Left renal pelvis (tissue), 4 donors: ENCODE results near the gene ADAMTS3. TPM values are rescaled to one million over a fixed set of nuclear protein-coding genes. Genes with fewer than 3 reads are reported as not detected.

Source experiments
- DNase-seq, 4 donors: peaks; one replicate each; pipeline ENCODE4 v3.0.0-alpha.2; 2013; ENCODE audit warnings: low read depth in 4 of 4, low spot score in 3 of 4
- polyA plus RNA-seq, 4 donors: library from polyadenylated mRNA; unstranded; fragments of 120-200 nt; gene quantifications; one replicate each; pipeline ENCODE4 v1.2.1, GENCODE V29; 2013; ENCODE audit not compliant: insufficient read length in 4 of 4

The ADAMTS3 gene
- polyA plus RNA-seq, 4 donors = 9.8 to 18.1 (median 12.4) TPM

GRCh38 chr4:72424006-72424405 lies 145.0 kb downstream of the ADAMTS3 start:
- no peak for DNase-seq

GRCh38 chr4:72422416-72422815 lies 146.6 kb downstream of the ADAMTS3 start:
- no peak for DNase-seq

- no peak for DNase-seq
Measured at GRCh38 chr4:72418458-72418857, 150.6 kb downstream of the ADAMTS3 start.

GRCh38 chr4:72410158-72410557 lies 158.9 kb downstream of the ADAMTS3 start:
- DNase-seq = no peak

- DNase-seq = no peak
Measured at GRCh38 chr4:72408568-72408967, 160.5 kb downstream of the ADAMTS3 start.

- no peak for DNase-seq
Measured at GRCh38 chr4:72405417-72405816, 163.6 kb downstream of the ADAMTS3 start.

GRCh38 chr4:72397314-72397713 lies 171.7 kb downstream of the ADAMTS3 start:
- no peak for DNase-seq

GRCh38 chr4:72394012-72394663 lies 174.9 kb downstream of the ADAMTS3 start:
- no peak for DNase-seq

- DNase-seq = no peak
Measured at GRCh38 chr4:72391281-72391680, 177.7 kb downstream of the ADAMTS3 start.

- DNase-seq = no peak
Measured at GRCh38 chr4:72390409-72390808, 178.6 kb downstream of the ADAMTS3 start.

GRCh38 chr4:72388521-72388920 lies 180.5 kb downstream of the ADAMTS3 start:
- DNase-seq = no peak

GRCh38 chr4:72387959-72388358 lies 181.1 kb downstream of the ADAMTS3 start:
- DNase-seq = no peak

GRCh38 chr4:72383439-72383838 lies 185.6 kb downstream of the ADAMTS3 start:
- no peak for DNase-seq

GRCh38 chr4:72378901-72379300 lies 190.1 kb downstream of the ADAMTS3 start:
- no peak for DNase-seq

- DNase-seq = no peak
Measured at GRCh38 chr4:72377491-72378194, 191.4 kb downstream of the ADAMTS3 start.

- DNase-seq = no peak
Measured at GRCh38 chr4:72376901-72377300, 192.1 kb downstream of the ADAMTS3 start.

- no peak for DNase-seq
Measured at GRCh38 chr4:72375073-72375736, 193.8 kb downstream of the ADAMTS3 start.

GRCh38 chr4:72374159-72374558 lies 194.9 kb downstream of the ADAMTS3 start:
- DNase-seq = no peak

GRCh38 chr4:72366601-72367000 lies 202.4 kb downstream of the ADAMTS3 start:
- no peak for DNase-seq

GRCh38 chr4:72365981-72366380 lies 203.0 kb downstream of the ADAMTS3 start:
- DNase-seq = no peak

- DNase-seq = no peak
Measured at GRCh38 chr4:72365016-72365415, 204.0 kb downstream of the ADAMTS3 start.

GRCh38 chr4:72360075-72360474 lies 208.9 kb downstream of the ADAMTS3 start:
- DNase-seq = no peak
